HG03066 (cell line): Measurements from ENCODE around the gene TESK1.

Source experiments
- ATAC-seq: cut with Tn5 transposase; IDR thresholded peaks from one replicate; pipeline ENCODE4 v1.9.1; 2021; ENCODE audit warnings: low read depth; ENCODE audit not compliant: unreplicated experiment

The TESK1 gene

GRCh38 chr9:35604578-35605350 lies at the start of gene TESK1:
Gene TESK1 (plus strand): TSS chr9:35605262. CDS start chr9:35605620, 358 bp downstream.
- peak; percentile 44 for ATAC-seq

DNA sequence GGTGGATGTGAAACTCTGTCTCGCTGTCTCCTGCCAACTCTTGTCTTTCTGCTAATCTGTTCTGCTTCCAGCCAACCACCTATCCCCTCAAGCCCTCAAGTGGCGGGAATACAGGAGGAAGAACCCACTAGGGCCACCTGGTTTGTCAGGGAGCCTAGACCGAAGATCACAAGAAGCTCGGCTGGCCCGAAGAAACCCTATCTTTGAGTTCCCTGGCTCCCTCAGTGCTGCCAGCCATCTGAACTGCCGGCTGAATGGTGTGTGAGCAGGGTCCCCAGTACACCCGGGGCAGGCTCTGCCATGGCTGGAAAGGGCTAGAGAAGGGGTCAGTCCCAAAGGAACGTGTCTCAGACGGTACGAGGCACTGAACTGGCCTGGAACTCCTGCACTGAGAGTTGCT lies 49.2 kb upstream of the TESK1 start:
- ATAC-seq = no peak

- no peak for ATAC-seq
Observed at GRCh38 chr9:35556776-35557175, 48.3 kb upstream of the TESK1 start.

DNA sequence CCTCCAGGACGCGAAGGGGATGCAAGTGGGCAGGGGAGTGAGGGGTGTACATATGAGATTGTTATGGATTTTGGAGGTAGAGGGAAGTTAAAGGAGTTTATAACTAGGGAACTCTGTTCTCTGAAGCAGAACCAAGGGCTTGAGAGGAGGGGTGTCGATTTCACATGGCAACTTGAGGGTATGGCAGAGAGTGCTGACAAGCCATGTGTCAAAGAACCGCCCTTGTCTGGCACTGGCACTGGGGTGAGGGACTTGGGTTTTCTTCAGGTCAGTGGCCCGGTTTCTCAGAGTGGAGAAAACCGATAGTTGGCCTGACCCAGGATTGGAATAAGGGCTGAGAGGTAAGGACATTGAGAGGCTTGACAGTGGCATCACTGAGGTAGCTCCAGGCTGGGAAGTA lies 47.7 kb upstream of the TESK1 start:
- ATAC-seq = no peak

GRCh38 chr9:35558185-35558584 lies 46.9 kb upstream of the TESK1 start:
- ATAC-seq = no peak

DNA sequence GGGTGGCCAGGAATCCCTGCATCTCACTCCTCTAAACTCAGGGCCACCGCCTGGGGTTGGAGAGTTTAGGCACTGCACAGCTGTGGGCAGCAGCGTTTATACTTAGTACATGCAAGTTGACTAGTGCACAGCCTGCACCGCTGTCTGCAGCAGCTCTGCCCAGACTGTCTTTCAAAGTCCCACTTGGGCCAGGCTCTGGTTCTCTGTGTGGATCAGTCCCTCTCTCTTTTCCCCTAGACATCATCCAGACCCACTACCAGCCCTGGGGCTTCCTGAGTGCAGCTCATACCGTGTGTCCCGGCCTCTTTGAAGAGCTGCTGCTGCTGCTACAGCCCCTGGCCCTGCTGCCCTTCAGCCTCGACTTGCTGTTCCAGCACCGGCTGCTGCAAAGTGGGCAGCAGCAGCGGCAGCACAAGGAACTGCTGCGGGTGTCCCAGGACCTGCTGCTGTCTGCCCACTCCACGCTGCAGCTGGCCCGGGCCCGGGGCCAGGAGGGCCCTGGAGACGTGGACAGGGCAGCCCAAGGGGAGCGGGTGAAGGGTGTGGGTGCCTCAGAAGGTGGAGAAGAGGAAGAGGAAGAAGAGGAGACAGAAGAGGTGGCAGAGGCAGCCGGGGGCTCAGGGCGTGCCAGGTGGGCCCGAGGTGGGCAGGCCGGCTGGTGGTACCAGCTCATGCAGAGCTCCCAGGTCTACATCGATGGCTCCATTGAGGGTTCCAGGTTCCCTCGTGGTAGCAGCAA lies 45.1 kb upstream of the TESK1 start:
- no peak for ATAC-seq

GRCh38 chr9:35560625-35561337 lies 44.3 kb upstream of the TESK1 start:
- no peak for ATAC-seq

DNA sequence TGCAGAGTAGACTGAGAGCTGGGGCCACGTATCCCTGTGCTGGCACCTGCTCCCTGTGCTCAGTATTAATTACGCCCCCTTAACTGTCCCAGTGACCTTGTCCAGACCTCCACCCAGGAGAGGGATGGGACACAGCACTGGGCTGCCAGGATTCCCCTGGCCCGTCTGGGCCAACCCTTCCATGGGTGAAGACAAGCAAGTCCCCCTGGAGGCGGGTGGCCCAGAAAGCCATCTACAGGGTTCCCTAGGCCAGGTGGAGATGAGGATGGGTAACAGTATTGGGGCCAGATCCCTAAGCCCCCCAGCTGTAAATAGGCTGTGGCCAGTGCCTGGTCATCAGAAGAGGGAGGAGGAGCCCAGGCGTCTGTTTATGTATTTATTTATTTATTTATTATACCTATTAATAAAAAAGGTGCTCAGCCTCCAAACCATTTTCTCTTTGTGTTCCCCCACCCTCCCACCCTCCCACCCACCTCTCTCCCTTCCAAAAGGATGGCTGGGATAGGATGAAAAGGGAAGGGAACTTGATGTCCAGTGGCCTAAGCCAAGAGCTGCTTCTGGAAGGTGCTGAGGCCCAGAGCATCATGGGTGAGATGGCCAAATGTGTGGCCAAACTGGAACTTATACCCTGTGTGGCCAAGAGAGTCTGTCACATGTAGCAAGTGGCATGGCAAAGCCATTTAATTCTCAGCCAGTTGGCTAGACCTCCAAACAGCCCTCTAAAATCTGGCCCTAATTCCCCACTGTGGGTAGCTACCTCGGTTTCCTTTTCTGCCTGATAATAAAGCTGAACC lies 43.4 kb upstream of the TESK1 start:
- ATAC-seq = no peak

GRCh38 chr9:35562895-35563780 lies 41.9 kb upstream of the TESK1 start:
- ATAC-seq = no peak

DNA sequence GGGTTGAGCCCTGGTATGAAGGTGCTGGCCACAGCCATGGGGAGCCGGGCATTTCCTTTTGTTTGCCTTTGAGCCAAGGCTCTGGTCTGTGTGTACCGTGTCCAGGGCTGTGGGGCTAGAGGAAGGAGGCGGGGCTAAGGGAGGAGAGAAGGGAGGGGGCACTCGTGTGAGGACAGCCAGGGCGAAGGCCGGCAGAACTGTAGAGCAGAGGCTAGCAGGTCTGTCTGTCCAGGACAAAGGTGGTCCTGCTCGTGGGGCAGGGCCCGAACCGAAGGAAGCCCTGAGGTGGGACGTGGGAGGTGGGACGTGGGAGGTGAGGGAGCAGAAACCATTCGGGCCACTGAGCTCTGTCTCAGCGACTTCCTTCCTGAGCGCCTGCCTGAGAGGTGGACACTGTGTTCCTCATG lies 41.3 kb upstream of the TESK1 start:
- no peak for ATAC-seq

- no peak for ATAC-seq
Observed at GRCh38 chr9:35564658-35565061, 40.4 kb upstream of the TESK1 start.

DNA sequence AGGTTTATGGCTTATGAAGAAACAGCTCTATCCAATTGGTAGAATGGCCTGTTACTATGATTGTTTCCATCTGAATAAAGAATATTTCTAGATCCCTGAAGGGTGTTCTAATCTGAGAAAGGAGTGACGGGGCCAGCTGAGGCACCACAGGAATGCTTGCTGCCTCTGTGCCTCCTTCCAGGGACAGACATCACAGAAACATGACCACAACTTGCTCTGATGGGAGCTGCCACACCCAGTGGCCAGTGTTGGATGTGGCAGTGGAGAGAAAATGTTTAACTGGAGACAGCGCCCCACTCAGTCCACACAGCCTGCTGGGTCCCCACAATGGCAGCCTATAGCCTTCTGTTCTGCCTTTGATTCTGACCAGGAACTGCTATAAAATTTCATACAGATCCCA lies 38.6 kb upstream of the TESK1 start:
- no peak for ATAC-seq

- no peak for ATAC-seq
Observed at GRCh38 chr9:35568196-35568595, 36.9 kb upstream of the TESK1 start.

DNA sequence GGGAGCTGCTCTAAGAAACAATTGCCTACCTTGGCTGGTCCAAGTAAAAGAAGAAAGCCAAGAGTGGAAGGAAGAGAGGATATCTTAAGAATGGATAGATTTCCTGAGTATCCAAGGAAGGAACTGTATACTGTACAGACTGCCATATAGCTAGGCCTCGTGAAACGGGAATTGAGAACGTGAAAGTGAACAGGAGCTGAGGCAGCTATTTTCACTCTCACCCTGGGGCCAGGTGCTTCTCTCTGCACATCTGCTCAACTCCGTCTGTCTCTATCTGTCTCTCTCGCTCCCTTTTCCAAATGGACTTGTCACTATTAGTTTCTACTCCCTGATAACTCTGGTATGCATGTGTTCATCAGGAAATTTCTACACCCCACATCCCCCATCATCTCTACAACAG lies 35.9 kb upstream of the TESK1 start:
- ATAC-seq = no peak

- no peak for ATAC-seq
Observed at GRCh38 chr9:35570709-35571504, 34.2 kb upstream of the TESK1 start.

DNA sequence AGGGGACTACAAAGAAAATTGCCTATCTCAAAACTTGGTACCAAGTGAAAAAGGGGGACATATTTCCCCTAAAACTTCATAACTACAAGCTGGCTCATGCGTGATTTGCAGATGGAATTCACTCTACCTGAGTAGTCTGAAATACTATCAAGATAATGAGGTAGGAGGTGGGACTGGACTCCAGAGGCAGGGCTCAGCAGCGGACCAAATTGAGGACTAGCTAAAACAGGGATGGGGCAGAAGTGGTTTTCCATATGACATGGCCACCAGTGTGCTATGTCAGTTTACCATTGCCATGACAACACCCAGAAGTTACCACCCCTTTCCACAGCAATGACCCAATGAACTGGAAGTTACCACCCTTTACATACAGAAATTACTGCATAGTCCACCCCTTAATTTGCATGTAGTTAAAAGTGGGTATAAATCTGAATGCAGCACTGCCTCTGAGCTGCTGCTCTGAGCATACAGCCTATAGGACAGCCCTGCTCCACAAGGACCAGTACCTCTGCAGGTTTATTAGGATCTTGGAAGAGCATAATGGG lies 30.4 kb upstream of the TESK1 start:
- no peak for ATAC-seq

GRCh38 chr9:35575478-35575877 lies 29.6 kb upstream of the TESK1 start:
- ATAC-seq = no peak

- ATAC-seq = no peak
Observed at GRCh38 chr9:35577486-35577885, 27.6 kb upstream of the TESK1 start.

- ATAC-seq = no peak
Observed at GRCh38 chr9:35579130-35579529, 25.9 kb upstream of the TESK1 start.
